C4-2B (cell line): ENCODE measurements around the gene PRUNE2.
"Not testable (repeated sequence)": the region's sequence is repeated elsewhere in the genome, so short reads cannot be mapped to it uniquely, and the experiment has no call there.

ENCODE experiments used
- H3K27ac ChIP-seq: fragments of 450-650 bp; 2 replicates; pipeline ENCODE4 v1.5.1; 2017
- ZFX ChIP-seq: fragments of 450-650 bp; IDR thresholded peaks from 2 replicates; pipeline ENCODE4 v1.6.1; 2017
- TF ChIP-seq, protein P1 (sequence below): fragments of 450-650 bp; conservative IDR thresholded peaks from 2 replicates; pipeline ENCODE4 v1.5.1; 2017; ENCODE audit warnings: mild to moderate bottlenecking

The PRUNE2 gene

DNA sequence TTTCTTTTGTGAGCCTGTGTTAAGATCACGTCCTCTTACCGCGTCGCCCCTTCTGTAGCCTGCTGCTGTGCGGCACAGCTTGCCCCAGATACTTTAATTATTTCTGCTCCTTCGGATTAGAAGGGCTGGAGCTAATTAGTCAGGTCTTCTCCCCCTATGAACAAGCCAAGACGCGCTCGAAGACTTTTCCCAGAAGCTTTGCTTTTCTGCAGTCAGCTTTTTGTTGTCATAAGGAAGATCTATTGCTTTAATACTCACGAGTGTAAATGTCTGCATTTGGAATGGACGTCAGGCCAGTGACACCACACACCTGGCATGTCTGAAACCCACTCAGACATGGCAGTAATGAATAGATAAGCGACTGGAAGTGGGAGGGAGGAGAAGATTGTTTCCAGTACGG, 37.0 kb downstream of the PRUNE2 start:
- no peak overlapping the region for H3K27ac ChIP-seq
- TF ChIP-seq, protein P1, sequence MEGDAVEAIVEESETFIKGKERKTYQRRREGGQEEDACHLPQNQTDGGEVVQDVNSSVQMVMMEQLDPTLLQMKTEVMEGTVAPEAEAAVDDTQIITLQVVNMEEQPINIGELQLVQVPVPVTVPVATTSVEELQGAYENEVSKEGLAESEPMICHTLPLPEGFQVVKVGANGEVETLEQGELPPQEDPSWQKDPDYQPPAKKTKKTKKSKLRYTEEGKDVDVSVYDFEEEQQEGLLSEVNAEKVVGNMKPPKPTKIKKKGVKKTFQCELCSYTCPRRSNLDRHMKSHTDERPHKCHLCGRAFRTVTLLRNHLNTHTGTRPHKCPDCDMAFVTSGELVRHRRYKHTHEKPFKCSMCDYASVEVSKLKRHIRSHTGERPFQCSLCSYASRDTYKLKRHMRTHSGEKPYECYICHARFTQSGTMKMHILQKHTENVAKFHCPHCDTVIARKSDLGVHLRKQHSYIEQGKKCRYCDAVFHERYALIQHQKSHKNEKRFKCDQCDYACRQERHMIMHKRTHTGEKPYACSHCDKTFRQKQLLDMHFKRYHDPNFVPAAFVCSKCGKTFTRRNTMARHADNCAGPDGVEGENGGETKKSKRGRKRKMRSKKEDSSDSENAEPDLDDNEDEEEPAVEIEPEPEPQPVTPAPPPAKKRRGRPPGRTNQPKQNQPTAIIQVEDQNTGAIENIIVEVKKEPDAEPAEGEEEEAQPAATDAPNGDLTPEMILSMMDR, result no peak
- TF ChIP-seq ZFX, result no peak

- TF ChIP-seq, protein P1, result no peak
- TF ChIP-seq ZFX, result no peak
- H3K27ac ChIP-seq, result no peak overlapping the region
Measured at GRCh38 chr9:76866689-76867088, 39.2 kb downstream of the PRUNE2 start.

DNA sequence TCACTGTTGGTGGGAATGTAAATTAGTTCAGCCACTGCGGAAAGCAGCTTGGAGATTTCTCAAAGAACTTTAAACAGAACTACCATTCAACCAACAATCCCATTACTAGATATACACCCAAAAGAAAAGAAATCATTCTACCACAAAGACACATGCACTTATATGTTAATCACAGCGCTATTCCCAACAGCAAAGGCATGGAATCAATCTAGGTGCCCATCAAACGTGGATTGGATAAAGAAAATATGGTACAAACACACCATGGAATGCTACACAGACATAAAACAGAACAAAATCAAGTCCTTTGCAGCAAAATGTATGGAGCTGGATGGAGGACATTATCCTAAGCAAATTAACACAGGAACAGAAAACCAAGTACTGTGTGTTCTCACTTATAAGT, 42.1 kb downstream of the PRUNE2 start:
- TF ChIP-seq, protein P1, result no peak
- TF ChIP-seq ZFX, result no peak
- no peak overlapping the region for H3K27ac ChIP-seq

- H3K27ac ChIP-seq, result no peak overlapping the region
- TF ChIP-seq, protein P1, result no peak
- TF ChIP-seq ZFX, result no peak
Measured at GRCh38 chr9:76859860-76860259, 46.1 kb downstream of the PRUNE2 start.

DNA sequence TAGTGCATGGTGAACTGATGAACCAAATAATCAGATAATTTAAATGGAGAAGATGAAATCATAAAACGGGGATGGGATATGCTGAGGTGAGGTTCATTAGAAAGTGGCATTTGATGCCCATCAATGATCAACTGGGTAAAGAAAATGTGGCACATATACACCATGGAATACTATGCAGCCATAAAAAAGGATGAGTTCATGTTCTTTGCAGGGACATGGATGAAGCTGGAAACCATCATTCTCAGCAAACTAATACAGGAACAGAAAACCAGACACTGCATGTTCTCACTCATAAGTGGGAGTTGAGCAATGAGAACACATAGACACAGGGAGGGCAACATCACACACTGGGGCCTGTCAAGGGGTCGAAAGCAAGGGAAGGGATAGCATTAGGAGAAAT, 47.7 kb downstream of the PRUNE2 start:
- H3K27ac ChIP-seq, result not testable (repeated sequence)

GRCh38 chr9:76856016-76856415, 49.9 kb downstream of the PRUNE2 start:
- no peak overlapping the region for H3K27ac ChIP-seq
- TF ChIP-seq, protein P1, result no peak
- TF ChIP-seq ZFX, result no peak

- H3K27ac ChIP-seq, result no peak overlapping the region
- TF ChIP-seq, protein P1, result no peak
- no peak for TF ChIP-seq ZFX
Measured at GRCh38 chr9:76855015-76855414, 50.9 kb downstream of the PRUNE2 start.

DNA sequence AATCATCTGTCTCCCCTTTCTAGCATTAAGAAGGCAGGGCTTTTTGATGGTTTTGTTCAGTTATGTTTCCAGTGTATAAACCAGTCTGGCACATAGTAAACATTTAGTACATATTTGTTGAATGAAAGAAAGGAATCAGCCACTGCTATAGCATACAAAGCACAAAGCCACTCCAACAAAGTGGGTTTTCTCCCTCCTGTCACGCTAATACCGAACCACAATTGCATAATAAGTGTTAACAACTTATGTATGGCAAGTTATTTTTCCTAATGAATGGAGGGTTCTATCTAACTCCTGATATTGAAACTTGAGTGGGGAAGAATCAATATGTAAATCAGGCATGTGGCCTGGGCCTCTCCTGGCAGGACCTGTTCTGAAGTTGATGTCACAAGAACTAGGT, 53.9 kb downstream of the PRUNE2 start:
- H3K27ac ChIP-seq, result no peak overlapping the region
- TF ChIP-seq ZFX, result no peak
- TF ChIP-seq, protein P1, result no peak
